NCI-H69 (cell line): ENCODE data around the gene MUC6.

Experiments used
- DNase-seq: peaks from one replicate; lab custom pipeline; 2025; lab: John Stamatoyannopoulos, UW

The MUC6 gene

DNA sequence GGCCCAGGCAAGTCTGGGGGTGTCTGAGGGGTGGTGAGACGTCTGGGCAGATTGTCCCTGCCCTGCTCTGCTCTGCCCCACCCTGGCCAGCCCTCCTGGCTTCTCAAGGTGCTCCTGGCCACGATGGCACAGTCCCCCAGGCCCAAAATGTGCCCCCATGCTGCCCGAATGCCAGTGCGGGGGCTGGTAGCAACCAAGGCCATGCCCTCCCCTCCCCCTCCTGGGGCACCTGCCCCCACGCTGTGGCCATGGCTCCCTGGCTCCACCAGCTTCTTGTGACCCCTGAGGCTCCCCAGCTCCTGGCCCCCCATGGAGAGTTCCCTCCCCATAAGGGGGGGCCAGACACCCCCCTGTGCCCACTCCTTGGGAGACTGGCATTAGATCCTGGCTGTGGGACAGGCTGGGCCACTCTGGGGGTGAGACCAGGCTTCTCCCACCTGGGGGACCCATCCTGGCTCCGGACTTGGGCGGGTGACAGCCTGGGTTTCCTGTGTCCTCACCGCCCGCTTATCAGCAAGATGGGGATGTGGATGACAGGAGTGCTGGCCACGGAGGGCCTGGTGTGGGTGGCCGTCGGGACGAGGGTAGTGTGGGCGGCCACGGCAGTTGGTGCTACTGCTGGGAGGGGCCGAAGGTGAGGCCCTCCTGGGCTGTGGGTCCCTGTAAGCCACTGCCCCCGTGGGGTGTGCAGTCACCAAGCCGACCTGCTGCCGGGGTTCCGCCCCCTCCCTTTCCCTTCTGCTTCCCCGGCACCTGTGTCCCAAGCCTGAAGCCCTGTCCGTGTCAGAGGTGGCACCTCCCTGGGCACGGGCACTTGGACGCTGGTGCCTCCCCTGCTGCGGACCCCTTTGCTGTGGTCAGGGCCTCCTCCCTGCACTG is 15.9 kb upstream of the MUC6 start:
- no peak for DNase-seq

DNA sequence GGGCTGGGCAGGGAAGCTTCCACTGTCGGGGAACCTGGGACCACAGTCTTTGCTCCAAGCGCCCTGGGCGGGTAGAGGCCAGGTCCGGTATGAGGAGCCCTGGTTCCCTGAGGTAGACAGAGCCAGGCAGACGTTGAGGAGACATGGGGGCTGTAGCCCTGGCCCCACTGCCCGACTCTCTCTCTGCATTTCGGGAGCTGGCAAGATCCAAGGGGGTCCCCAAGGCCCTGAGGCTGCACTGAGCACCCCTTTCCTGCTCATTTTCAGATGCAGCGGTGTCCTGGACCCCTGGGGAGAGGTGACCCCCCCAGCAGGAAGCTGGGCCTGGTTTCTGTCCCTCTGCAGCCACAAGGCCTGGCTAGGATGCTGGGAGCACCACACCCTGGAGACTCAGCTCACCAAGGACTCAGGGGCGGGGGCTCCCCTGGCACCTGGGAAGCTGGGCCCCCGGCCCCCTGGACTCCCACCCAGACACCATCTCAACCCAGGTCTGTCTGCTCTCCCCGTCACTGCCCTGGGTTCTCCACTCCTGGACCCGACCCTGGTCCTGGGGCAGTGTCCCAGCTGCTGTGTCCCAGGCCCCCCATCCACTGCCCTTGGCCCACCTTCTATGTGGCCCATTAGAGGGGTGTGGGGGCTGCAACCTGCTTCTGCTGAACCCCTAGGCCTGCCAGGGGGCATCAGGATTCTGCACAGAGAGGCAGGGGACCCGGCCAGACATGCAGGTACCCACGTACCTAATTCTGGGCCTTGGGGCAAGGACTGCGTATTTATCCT is 15.0 kb upstream of the MUC6 start:
- DNase-seq: no peak

DNA sequence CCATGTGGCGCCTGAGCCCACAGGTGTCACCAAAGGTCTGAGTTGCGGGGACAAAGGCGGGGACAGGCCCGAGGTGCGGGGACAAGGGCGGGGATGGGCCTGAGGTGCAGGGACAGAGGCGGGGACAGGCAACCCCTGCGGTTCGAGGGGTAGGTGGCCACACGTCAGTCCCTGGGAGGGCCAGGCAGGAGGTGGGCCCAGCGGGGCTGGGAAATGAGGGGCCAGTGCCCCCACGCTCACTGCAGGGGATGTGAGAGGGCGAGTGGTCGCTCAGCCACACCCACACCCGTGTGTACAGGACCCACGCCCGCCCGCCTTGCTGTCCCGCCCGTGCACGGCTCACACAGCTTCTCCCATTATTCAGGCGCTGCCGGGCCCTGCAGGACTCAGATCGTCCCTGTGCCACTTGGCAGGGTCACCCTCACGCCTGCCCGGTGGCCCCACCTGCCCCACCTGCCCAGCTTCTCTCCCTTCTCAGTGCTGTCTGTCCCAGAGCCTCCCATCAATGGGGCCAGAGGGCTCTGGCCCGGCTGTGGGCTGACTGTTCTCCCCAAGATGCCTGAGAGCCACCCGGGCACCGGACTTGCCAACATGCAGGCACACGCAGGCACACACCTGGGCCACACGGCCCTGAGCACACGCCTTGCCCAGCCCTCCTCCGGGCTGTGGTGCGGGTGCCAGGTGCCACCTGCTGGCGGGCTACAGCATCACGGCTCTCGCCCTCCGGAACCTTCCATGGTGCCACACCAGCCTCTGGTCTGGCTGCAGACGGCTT is 14.2 kb upstream of the MUC6 start:
- peak; percentile 88 for DNase-seq

DNA sequence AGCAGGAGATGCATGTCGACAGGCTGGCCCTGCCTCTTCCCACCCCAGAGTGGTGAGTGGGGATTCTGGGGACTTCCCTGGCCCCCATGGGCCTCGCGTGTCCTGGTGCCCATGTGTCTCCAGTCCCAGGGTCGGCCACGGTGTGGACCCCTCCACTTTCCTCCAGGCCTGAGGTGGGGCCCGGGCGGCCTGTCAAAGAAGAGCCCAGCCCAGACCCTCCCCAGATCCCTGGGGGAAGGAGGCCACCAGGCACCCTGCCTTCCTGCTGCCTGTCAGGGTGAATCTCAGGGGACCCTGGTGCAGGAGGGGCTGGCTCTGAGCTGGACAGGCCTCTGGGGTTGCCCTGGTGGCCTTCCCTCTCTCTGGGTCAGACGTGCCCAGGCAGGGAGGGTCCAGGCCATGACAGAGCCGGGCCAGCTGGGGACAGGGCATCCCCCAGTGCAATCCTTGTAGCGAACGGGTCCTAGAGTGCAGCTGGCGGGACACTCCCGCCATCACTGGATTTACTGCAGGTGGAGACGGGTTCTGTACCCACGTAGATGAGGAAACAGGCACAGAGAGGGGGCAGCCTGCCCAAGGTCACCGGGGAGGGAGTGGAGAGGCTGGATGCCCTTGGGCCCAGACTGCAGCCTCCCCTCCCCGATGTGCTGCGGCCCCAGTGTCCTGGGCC is 13.5 kb upstream of the MUC6 start:
- no peak for DNase-seq

DNA sequence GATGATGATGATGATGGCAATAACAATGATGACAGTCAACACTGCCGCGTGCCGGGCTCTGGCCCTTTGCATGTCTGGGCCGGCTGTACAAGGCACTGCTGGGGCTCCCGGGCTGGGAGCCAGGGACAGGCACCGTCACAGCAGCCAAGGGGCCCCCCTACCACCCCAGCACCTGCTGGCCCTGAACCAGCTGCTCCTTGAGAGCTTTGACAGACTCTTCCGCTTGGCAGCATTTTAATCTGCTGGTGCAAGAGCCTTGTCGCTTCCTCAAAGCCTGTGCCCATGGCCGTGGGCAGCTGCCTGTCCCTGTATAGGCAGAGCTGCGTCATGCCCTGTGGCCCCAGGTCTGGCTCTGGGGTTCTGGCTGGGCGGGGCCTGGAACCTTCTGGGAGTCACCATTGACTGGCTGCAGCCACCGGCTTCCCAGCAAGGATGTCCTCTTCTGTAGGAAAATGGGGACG is 12.9 kb upstream of the MUC6 start:
- DNase-seq: peak; percentile 42

DNA sequence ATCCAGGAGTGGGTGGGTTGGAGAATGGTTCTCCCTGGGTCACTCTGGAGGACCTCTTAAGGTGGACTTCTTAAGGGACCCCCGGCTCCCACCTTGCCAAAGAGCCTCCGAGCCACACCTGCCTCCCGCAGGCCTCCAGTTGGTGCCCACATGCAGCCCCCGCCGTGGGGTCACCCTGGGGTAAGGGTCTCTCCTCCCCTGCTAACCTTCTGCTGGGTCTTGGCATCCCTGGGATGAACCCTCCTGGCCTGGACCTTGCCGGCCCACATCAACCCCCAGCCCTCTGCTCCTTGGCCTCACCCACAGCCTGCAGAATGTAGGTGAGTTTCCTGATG is 12.5 kb upstream of the MUC6 start:
- no peak for DNase-seq

DNA sequence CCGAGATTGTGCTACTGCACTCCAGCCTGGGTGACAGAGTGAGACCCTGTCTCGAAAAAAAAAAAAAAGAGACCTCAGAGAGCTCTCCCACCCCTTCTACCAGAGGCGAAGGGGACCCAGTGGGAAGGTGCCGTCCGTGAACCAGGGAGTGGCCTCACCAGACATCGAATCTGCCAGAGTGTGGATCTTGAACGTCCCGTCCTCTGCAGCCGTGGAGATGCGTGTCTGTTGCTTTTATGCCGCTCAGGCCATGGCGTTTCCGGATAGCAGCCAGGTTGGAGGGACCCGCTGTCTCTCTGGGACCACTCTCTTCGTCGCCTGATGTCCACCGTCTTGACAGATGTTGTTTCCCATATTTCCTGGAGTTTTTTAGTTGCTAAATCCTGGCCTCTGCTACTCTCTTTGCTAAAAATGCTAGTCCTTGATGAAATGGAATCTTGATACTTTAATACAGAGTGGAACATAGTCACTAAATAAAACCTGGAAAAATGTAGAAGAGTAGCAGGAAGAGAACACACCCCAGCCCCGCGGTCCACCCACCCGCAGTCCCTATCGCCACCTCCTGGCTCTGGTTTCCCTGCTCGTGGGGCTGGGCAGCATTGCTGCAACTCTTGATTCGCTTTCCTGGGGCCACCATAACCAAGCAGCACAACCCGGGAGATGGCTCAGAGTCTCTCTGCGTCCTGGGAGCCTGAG is 12.0 kb upstream of the MUC6 start:
- no peak for DNase-seq

DNA sequence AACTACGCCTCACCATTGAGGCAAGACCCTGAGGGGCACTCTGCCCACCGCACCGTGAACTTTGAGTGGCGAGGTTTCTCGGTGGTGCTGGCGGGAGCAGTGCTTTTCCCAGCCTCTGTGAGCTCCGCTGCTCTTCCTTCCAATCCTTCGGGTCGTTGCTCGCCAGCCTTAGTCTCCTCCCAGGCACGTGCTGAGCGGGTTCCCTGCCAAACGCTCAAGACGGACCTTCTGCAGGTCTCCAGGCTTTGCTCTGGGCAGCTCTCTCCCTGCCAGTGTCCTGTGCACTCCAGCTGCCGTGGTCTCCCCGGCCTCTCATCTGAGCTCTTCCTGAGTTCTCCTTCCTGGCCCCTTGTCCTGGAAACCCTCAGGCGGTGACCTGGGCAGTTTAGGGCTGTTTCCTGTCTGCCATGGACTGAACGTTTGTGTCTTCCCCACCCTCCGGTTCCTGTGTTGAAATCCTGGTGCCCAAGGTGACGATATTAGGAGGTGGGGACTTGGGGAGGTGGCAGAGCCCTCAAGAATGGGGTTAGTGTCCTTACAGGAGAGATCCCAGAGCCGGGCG is 11.2 kb upstream of the MUC6 start:
- no peak for DNase-seq

DNA sequence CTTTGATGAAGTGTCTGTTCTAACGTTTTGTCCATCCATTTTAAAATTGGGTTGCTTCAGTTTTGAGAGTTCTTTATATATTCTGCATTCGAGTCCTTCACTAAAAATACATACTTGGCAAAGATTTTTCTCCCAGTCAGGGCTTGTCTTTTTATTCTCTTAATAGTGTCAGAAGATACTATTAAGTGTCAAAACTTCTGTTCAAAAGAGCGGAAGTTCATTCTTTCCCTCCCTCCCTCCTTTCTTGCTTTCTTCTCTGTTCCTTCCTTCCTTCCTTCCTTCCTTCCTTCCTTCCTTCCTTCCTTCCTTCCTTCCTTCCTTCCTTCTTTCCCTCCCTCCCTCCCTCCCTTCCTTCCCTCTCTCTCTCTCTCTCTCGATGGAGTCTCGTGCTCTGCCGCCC is 7.6 kb upstream of the MUC6 start:
- DNase-seq: no peak

DNA sequence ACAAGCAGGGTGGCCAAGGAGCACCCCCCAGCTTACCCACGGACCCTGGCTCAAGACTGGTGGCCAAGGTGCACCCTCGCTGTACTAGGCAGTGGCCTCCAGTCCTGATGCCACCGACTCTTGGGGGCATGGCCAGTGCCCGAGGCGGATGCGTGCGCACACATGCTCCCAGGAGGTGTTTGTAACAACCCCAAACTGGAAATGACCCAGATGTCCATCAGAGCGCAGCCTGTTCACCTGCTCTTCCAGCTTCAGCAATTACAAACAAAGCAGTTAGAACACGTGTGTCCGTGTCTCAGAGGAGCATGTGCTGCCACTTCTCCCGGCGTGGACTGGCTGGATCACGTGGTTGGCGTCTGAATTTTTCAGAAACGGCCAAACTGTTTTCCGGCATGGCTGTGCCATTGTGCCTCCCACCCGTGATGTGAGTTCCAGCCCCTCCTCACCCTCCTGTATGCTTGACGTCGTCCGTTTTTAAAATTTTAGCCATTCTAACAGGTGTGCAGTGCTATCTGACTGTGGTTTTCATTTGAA is 7.1 kb upstream of the MUC6 start:
- no peak for DNase-seq

DNA sequence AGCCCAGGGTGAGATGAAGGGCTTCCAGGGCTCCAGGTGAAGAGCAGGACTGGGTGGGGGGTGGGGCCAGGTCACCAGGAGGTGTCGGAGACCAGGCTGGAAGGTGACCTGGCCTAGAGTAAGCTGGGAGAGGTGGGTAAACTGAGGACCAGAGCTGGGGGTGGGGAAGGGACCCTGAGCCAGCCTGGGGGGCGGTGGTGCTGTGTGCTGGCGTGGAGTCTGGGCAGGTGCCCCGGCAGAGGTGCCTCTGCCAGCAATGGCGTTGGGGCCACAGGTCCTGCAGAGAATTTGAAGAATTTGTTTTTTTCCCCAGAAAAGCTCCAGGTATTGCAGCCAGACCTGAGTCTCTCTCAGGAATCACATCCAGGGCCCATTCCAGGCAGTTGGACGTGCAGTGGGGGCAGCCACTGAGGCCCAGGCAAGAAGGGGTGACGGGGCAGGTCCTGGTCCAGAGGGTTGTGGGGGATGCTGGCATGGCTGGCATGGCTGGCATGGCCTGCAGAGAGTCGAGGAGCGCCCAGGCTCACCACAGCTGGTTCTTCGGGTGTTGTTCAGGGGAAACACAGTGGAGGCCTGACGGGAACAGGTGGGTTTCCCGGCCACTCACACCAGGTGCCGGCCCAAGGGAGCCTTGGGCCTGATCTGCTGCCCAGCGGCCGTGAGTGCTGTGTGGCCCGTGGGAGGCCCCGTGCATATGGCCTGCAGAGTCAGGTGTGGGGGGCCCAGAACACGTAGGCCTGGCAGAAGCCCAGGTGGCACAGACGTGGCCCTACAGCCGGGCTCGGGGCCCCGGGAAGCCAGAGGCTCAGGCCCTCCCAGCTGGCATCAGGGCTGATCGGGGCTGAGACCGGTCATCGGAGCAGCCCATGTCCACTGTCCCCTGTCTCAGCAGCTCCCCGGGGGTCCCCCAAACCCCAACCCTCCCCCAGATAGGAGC is 6.4 kb upstream of the MUC6 start:
- DNase-seq: no peak

DNA sequence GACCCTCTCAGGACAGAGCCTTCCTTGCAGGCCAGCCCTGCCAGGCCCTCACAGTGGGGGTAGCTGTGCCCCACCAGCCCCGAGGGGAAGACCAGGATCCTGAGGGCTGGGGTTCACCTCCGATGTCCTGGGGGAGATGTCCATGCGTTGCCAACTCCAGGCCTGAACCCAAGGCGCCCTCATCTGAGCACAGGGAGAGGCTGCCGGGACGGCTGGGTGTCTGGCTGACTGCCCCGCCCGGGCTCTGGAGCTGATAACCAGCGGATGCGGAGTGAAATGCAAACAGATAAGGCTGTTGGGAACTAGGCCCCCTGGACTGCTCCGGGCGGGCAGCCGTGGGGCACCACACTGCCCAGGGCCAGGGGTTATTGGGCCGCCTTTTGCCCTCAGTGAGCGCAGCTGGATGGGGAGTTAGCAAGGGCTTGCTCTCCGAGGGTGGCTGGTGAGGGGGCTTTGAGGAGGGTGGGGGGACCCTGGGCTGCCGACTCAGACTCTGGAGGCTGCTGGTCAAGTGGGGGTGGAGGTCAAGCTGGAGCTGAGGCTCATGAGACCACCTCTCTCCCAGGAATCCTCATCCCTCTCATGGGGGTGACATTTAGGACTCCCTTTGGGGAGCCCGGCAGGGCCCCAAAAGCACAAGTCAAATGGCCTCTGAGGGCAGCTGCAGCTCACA is 5.6 kb upstream of the MUC6 start:
- DNase-seq: no peak

DNA sequence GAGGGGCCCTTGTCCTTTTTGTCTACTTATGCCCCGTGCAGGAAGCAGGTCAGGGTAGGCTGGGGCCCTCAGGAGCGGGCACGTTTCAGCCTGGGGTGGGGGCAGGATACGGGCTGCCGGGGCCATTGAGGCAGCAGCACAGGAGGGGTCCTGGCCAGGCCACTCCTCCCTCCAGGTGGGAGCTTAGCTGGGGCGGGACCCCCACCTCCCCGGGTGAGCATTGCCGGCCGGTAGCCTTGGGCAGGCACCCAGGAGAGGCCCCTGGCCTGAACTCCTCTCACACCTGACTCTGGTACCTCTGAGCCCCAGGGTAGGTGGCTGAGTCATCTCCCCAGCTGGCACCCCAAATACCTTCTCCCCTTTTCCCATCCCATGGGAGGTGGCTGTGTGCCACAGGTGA is 5.0 kb upstream of the MUC6 start:
- no peak for DNase-seq

DNA sequence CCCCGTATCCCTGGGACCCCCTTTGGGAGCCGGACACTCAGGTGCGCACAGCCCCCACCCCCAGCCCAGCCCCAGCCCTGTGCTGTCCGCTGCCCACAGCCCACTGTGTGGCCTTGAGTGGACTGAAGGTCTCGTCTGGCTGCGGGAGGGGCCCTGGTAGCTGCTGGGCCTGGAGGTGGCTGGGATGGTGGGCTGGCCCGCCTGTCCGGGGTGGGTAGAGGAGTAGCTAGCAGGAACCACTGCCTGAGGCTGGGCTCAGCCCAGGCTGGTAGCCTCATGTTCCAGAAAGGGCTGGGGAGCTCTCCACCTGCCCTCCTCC is 4.6 kb upstream of the MUC6 start:
- no peak for DNase-seq

DNA sequence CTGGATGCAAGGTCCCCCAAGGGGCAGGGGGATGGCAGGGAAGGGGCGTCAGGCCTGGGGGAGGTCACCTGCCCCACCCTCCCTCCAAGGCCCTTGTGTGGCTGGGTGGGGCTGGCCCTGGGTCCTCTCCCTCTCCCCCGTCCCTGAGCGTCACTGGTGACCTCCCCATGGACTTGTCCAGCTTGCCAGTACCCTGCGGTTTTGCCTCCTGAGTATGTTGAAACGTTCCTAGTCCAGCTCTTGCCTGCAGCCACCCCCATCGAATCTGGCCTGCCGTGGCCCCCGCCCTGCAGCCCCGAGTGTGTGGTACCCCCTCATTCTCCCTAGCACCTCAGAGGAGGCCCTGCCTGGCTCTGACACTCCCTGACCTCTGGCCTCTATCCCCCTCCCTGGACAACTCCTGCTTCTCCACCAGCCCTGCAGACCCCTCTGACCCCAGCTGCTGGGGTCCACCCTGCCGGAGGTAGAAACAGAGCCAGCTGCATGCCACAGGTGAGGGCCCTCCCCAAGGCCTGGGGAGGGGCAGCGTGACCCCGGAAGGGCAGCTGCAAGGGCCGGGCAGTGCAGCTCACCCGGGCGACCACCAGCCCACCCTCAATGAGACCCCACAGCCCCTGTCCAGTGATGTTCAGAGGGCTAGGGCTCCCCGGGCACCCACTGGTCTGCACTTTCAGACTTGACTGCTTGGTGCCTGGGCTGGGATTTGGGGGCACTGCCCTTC is 4.1 kb upstream of the MUC6 start:
- no peak for DNase-seq

DNA sequence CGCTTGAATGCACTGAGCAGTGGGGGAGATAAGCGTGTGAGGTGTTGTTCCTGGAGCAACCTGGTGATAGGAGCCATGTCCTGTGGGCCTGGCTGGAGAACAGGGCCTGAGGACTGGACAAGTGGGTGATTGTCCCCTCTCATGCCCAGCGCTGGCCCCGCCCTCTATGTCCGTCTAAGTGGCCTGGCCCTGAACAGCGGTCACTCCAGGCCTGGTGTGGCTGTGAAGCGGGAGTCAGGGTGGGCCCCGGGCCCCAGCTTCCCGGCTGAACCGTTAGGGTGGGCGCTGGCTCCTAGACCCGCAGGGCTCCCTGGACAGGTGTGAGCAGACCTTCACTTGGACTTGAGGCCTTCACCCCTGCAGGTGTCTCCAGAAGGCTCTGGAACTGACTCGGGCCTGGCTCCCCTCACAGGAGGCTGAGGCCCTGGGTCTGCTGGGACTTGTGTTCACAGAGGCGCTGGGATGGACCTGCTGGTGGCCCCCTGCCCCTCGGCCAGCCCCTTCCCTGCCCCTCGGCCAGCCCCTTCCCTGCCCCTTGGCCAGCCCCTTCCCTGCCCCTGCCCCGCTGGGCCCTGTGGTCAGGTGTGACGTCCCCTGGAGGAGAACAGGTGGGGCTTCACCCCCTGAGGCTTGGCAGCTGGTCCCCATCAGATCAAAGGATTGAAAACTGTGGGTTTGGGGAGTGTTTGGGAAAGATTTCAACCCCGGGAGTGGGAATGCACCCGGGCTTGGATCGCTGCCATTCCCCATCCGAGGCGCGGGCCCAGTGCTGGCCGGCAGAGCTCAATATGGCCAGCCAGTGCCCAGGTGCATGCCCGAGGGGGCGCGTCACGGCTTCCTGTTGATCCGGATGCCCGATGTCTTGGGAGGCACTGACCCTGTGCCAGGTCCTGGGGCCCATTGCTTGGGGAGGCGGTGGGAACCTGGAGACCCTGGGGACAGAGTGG is 3.2 kb upstream of the MUC6 start:
- no peak for DNase-seq

DNA sequence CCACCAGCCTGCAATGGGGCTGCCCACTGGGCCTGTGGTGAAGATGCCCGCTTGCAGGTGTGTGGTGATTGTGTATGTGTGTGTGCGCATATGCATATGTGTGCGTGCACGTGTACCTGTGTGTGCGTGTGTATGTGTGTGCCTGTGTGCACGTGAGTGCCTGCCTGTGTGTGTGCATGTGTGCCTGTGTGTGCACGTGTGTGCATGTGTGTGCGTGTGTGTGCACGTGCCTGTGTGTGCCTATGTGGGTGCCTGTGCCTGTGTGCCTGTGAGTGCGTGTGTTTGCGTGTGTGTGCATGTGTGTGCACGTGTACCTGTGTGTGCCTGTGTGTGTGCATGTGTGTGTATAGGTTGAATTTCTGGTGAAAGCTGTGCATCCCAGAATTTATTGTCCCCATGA is 2.4 kb upstream of the MUC6 start:
- DNase-seq: no peak

DNA sequence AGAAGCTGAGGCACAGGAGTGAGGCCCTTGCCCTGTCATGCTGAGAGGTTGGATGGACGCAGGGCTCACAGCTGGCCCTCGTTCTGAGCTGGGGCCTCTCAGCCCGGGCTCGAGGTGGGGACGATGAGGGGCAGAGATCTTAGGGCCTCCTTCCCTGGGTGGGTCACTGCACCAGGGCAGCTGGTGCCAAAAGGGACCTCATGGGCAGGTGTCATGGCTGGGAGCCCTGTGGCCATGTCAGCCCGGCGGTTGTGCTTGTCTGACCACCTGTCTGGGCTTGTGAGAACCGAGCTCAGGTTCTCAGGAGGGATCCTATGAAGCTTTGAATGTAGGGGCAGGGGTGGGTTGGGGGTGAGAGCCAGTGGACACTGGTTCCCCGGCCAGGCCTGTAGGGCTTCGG is 1.8 kb upstream of the MUC6 start:
- DNase-seq: no peak
